ENCODE data around the gene ULK4. TPM values are rescaled to one million over a fixed set of nuclear protein-coding genes. Genes with fewer than 3 reads are reported as not detected.

Gene ULK4
- total RNA-seq, 4 donors from 2014 or later = 3.2 to 18.7 (median 12.6) TPM

DNA sequence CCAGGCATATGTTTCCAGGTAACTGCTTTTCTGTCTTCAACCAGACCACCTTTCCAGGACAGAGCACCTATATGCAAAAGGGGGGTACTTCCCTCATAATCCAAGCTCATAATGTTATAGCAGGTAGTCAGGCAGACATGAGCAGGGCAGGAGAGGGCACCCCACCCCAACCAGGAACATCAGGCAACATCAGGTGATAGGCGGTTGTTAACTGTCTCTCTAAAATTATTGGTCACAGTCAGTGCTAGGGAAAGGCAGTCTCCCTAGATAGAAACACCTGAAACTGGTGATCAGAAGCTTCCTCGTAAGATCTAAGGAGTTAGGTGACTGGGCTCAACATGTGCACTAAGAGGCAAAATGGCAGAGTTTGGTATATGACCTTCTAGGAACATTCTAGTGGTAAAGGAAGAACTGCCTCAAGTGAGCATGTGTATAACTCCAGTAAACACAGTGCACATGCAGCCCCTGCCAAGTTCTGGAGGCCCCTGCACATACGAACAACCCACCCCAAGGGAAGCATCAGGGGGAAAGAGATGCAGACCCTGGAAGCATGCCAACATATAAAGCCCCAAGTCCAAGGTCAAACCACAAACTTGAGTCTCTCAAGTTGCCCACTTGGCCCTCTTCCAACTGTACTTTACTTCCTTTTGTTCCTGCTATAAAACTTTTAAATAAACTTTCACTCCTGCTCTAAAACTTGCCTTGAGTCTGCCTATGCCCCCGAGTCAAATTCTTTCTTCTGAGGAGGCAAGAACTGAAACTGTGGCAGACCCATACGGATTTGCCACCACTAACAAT lies 270.9 kb downstream of the ULK4 start:
- no peak for DNase-seq (ENCODE audit: low spot score in 2 of 2)
- intact Hi-C loops (cut with DNase I; ENCODE audit: low total_unique reads) = no loop called here
- no peak overlapping the region for H3K4me3 ChIP-seq (ENCODE audit: low read depth, poor library complexity, severe bottlenecking)
- 52 to 53% methylated on average over 5 of the region's 5 CpGs for WGBS, 2 donors
- TF ChIP-seq CTCF (IDR thresholded peaks at IDR 0.05) (no peak), POLR2A (IDR thresholded peaks at IDR 0.05) (no peak)

DNA sequence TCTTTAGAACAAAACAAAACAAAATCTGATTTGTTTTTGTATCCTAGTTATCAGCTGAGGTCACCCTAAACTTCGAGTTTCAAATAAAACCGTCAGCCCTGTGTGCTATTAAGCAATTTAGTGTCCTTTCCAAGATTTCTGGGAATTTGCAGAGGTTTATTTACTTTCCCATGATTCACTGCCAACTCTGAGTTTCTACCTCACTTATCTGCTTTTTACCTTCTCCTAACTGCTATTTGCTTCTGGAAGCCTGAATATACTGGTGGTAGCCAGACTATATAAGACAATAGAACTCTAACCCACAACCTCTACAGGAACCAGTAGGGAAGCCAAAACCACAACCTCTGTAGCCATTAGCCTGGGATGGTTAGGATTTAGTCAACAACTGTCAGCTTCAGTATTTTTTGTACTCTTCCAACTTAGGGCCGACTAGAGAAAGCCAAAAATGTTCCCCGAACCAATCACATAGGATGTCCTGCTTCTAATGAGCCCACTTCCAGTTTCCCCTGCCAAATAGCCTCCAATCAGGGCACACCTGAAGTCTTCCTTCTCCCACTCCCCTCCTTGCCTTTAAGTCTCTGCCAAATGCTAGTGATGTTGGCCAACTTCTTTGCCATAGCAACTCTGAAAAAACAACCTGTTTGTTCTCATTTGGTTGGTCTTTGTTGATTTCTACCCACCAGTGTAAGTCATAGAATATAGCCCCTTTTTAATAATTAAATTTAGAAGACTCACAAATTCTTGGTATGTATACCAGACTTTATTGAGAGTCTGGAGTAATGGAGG lies 273.1 kb downstream of the ULK4 start:
- TF ChIP-seq POLR2A (IDR thresholded peaks at IDR 0.05) = no peak
- TF ChIP-seq CTCF (IDR thresholded peaks at IDR 0.05) = no peak
- WGBS, 2 donors = 53 to 71% methylated on average over 4 of the region's 4 CpGs
- H3K4me3 ChIP-seq (ENCODE audit: low read depth, poor library complexity, severe bottlenecking) = no peak overlapping the region
- intact Hi-C loops (cut with DNase I; ENCODE audit: low total_unique reads) = no loop called here
- no peak for DNase-seq (ENCODE audit: low spot score in 2 of 2)

DNA sequence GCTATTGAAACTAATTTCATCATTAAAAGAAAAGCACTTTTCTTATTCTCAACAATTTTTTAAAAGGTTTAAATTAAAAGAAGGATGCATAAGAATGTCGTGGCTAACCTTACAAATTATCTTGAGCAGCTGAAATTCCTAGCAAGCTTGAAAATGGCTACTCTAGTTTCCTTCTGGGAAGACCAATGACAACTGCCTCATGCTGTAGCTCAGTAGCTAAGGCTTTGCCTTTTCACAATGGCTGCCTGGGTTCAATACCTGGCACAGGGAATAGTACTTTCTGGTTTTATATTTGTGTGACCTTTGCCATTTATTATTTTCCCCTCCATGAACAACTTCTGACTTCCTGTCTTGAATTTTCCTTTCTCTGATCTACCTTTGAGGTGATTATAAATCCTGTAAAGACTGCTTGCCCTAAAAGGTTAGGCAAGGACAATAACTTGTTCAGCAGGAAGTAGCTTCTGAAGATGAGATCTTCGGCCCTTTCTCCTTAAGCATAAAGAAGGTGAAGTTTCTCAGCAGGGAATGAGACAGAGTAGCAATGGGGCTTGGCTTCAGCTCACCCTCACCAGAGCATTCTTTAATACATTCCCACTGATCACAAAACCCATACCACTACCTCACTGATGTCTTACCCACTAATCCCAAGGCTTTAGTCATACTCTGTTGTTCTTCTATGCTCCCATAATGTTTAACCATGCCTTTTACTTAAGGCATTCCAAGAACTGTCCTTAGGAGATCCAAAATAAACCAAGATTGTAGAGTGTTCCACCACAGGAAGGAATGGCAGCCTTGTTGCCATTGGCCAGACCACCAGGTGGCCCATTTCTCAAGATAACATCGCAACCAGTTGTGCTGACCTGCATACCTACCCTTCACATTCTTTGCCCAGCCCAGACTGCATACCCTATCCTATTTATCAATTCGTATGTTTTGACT lies 276.8 kb downstream of the ULK4 start:
- no peak for DNase-seq (ENCODE audit: low spot score in 2 of 2)
- no peak overlapping the region for H3K4me3 ChIP-seq (ENCODE audit: low read depth, poor library complexity, severe bottlenecking)
- TF ChIP-seq CTCF (IDR thresholded peaks at IDR 0.05) = no peak
- TF ChIP-seq POLR2A (IDR thresholded peaks at IDR 0.05) = no peak
- 90 to 95% methylated on average over 4 of the region's 4 CpGs for WGBS, 2 donors
- intact Hi-C loops (cut with DNase I; ENCODE audit: low total_unique reads) = no loop called here

GRCh38 chr3:41683666-41684350 lies 278.1 kb downstream of the ULK4 start:
- TF ChIP-seq POLR2A (IDR thresholded peaks at IDR 0.05) (no peak), CTCF (IDR thresholded peaks at IDR 0.05) (no peak)
- H3K4me3 ChIP-seq (ENCODE audit: low read depth, poor library complexity, severe bottlenecking) = no peak overlapping the region
- intact Hi-C loops (cut with DNase I; ENCODE audit: low total_unique reads) = no loop called here
- WGBS, 2 donors = 73 to 76% methylated on average over 10 of the region's 10 CpGs
- DNase-seq (ENCODE audit: low spot score in 2 of 2) = no peak

- TF ChIP-seq POLR2A (IDR thresholded peaks at IDR 0.05) (no peak), CTCF (IDR thresholded peaks at IDR 0.05) (no peak)
- 79 to 91% methylated on average over 6 of the region's 6 CpGs for WGBS, 2 donors
- no peak for DNase-seq (ENCODE audit: low spot score in 2 of 2)
- intact Hi-C loops (cut with DNase I; ENCODE audit: low total_unique reads) = no loop called here
- H3K4me3 ChIP-seq (ENCODE audit: low read depth, poor library complexity, severe bottlenecking) = no peak overlapping the region
These were observed 278.9 kb downstream of the ULK4 start for GRCh38 chr3:41682996-41683395.

Data from lower leg skin (tissue), 4 donors.